Measurements from ENCODE around the gene KSR2.

DNA sequence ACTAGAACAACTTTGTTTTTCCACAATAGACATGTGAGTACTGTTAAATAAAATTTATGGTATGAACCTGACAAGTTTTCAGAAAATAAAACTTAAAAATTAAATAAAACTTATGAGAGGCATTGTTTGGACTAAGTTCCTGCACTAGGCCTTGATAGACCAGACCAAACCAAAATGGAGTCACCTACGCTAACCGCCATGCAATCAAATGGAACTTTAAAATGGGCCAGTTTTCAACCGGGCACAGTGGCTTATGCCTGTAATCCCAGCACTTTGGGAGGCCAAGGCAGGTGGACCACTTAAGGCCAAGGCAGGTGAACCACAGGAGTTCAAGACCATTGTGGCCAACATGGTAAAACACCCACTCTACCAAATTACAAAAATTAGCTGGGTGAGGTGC is 42.6 kb upstream of the KSR2 start:
- TF ChIP-seq NFYB (IDR thresholded peaks at IDR 0.05; ENCODE audit: insufficient read depth, low read depth, low read length): no peak
- TF ChIP-seq, protein P1, sequence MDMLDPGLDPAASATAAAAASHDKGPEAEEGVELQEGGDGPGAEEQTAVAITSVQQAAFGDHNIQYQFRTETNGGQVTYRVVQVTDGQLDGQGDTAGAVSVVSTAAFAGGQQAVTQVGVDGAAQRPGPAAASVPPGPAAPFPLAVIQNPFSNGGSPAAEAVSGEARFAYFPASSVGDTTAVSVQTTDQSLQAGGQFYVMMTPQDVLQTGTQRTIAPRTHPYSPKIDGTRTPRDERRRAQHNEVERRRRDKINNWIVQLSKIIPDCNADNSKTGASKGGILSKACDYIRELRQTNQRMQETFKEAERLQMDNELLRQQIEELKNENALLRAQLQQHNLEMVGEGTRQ (IDR thresholded peaks at IDR 0.05; ENCODE audit: borderline replicate concordance, low read depth, low read length): no peak
- TF ChIP-seq SUPT20H (IDR thresholded peaks at IDR 0.05; ENCODE audit: borderline replicate concordance, control insufficient read depth, low read depth, low read length): no peak
- TF ChIP-seq, protein P2, sequence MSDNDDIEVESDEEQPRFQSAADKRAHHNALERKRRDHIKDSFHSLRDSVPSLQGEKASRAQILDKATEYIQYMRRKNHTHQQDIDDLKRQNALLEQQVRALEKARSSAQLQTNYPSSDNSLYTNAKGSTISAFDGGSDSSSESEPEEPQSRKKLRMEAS (IDR thresholded peaks at IDR 0.05; ENCODE audit: low read depth, low read length): no peak
- TF ChIP-seq, protein P3, sequence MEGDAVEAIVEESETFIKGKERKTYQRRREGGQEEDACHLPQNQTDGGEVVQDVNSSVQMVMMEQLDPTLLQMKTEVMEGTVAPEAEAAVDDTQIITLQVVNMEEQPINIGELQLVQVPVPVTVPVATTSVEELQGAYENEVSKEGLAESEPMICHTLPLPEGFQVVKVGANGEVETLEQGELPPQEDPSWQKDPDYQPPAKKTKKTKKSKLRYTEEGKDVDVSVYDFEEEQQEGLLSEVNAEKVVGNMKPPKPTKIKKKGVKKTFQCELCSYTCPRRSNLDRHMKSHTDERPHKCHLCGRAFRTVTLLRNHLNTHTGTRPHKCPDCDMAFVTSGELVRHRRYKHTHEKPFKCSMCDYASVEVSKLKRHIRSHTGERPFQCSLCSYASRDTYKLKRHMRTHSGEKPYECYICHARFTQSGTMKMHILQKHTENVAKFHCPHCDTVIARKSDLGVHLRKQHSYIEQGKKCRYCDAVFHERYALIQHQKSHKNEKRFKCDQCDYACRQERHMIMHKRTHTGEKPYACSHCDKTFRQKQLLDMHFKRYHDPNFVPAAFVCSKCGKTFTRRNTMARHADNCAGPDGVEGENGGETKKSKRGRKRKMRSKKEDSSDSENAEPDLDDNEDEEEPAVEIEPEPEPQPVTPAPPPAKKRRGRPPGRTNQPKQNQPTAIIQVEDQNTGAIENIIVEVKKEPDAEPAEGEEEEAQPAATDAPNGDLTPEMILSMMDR (IDR thresholded peaks at IDR 0.05 in 2 of 3, conservative IDR thresholded peaks at IDR 0.05 in 1 of 3; ENCODE audit: control insufficient read depth in 2 of 3, extremely low read depth in 1 of 3, insufficient read depth in 1 of 3, low read depth in 3 of 3, low read length in 3 of 3): no peak
- TF ChIP-seq, protein P4, sequence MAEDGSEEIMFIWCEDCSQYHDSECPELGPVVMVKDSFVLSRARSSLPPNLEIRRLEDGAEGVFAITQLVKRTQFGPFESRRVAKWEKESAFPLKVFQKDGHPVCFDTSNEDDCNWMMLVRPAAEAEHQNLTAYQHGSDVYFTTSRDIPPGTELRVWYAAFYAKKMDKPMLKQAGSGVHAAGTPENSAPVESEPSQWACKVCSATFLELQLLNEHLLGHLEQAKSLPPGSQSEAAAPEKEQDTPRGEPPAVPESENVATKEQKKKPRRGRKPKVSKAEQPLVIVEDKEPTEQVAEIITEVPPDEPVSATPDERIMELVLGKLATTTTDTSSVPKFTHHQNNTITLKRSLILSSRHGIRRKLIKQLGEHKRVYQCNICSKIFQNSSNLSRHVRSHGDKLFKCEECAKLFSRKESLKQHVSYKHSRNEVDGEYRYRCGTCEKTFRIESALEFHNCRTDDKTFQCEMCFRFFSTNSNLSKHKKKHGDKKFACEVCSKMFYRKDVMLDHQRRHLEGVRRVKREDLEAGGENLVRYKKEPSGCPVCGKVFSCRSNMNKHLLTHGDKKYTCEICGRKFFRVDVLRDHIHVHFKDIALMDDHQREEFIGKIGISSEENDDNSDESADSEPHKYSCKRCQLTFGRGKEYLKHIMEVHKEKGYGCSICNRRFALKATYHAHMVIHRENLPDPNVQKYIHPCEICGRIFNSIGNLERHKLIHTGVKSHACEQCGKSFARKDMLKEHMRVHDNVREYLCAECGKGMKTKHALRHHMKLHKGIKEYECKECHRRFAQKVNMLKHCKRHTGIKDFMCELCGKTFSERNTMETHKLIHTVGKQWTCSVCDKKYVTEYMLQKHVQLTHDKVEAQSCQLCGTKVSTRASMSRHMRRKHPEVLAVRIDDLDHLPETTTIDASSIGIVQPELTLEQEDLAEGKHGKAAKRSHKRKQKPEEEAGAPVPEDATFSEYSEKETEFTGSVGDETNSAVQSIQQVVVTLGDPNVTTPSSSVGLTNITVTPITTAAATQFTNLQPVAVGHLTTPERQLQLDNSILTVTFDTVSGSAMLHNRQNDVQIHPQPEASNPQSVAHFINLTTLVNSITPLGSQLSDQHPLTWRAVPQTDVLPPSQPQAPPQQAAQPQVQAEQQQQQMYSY (CRISPR knock-in tag; IDR thresholded peaks at IDR 0.05): no peak
- no peak for TF ChIP-seq KAT2A (conservative IDR thresholded peaks at IDR 0.05; ENCODE audit: control insufficient read depth, low read depth, low read length)
- TF ChIP-seq RAD51 (IDR thresholded peaks at IDR 0.05): no peak
- no peak for TF ChIP-seq SMC3 (IDR thresholded peaks at IDR 0.05; ENCODE audit: borderline replicate concordance, low read length)

All from GM12878 (cell line).